ENCODE results near the gene FRAS1.
"Not testable (repeated sequence)": the region's sequence is repeated elsewhere in the genome, so short reads cannot be mapped to it uniquely, and the experiment has no call there.

Gene FRAS1

GRCh38 chr4:78324625-78325024 lies 267.5 kb downstream of the FRAS1 start:
- no peak overlapping the region for H3K4me3 ChIP-seq (ENCODE audit: low read depth, low read length)
- DNase-seq (ENCODE audit: low read depth), result no peak
- TF ChIP-seq CTCF (IDR thresholded peaks at IDR 0.05; ENCODE audit: low read depth, low read length, missing control alignments), result no peak

- DNase-seq (ENCODE audit: low read depth), result no peak
- H3K4me3 ChIP-seq (ENCODE audit: low read depth, low read length), result no peak overlapping the region
- TF ChIP-seq CTCF (IDR thresholded peaks at IDR 0.05; ENCODE audit: low read depth, low read length, missing control alignments), result no peak
These were observed 268.4 kb downstream of the FRAS1 start for GRCh38 chr4:78325271-78326157.

- H3K4me3 ChIP-seq (ENCODE audit: low read depth, low read length); DNase-seq (ENCODE audit: low read depth): not testable (repeated sequence)
These were observed 271.5 kb downstream of the FRAS1 start for GRCh38 chr4:78328591-78328990.

- DNase-seq (ENCODE audit: low read depth), result no peak
- no peak for TF ChIP-seq CTCF (IDR thresholded peaks at IDR 0.05; ENCODE audit: low read depth, low read length, missing control alignments)
- H3K4me3 ChIP-seq (ENCODE audit: low read depth, low read length), result no peak overlapping the region
These were observed 274.1 kb downstream of the FRAS1 start for GRCh38 chr4:78331186-78331585.

GRCh38 chr4:78331965-78332364 lies 274.8 kb downstream of the FRAS1 start:
- no peak overlapping the region for H3K4me3 ChIP-seq (ENCODE audit: low read depth, low read length)
- no peak for DNase-seq (ENCODE audit: low read depth)
- no peak for TF ChIP-seq CTCF (IDR thresholded peaks at IDR 0.05; ENCODE audit: low read depth, low read length, missing control alignments)

- TF ChIP-seq CTCF (IDR thresholded peaks at IDR 0.05; ENCODE audit: low read depth, low read length, missing control alignments), result no peak
- no peak for DNase-seq (ENCODE audit: low read depth)
- H3K4me3 ChIP-seq (ENCODE audit: low read depth, low read length), result no peak overlapping the region
These were observed 275.9 kb downstream of the FRAS1 start for GRCh38 chr4:78332976-78333375.

- TF ChIP-seq CTCF (IDR thresholded peaks at IDR 0.05; ENCODE audit: low read depth, low read length, missing control alignments), result no peak
- no peak overlapping the region for H3K4me3 ChIP-seq (ENCODE audit: low read depth, low read length)
- no peak for DNase-seq (ENCODE audit: low read depth)
These were observed 279.2 kb downstream of the FRAS1 start for GRCh38 chr4:78336093-78336943.
